A673 (cell line): ENCODE data around the gene MYADM.

Experiments
- CTCF ChIP-seq: fragments of 300-800, 200-600 bp; sonication (generic); conservative IDR thresholded peaks from 2 replicates; pipeline ENCODE4 v1.5.1; 2017; ENCODE audit warnings: low read depth, mild to moderate bottlenecking, antibody characterized with exemption, low read length, moderate library complexity, mixed read lengths
- EZH2 ChIP-seq: fragments of 200-600 bp; sonication (generic); IDR thresholded peaks from 2 replicates; pipeline ENCODE4 v1.6.1; 2017; ENCODE audit warnings: borderline replicate concordance, low read depth, mild to moderate bottlenecking, mixed read lengths, antibody characterized with exemption, low read length; ENCODE audit not compliant: poor library complexity, severe bottlenecking

GRCh38 chr19:53877361-53877766 lies 9.7 kb downstream of the MYADM start:
- no peak for TF ChIP-seq CTCF
- TF ChIP-seq EZH2 = no peak
